ENCODE data around the gene MEGF10. TPM values are rescaled to one million over a fixed set of nuclear protein-coding genes. Genes with fewer than 3 reads are reported as not detected.

MEGF10 gene
- total RNA-seq, 1 donor from 2014 or later, result 0.47 TPM

DNA sequence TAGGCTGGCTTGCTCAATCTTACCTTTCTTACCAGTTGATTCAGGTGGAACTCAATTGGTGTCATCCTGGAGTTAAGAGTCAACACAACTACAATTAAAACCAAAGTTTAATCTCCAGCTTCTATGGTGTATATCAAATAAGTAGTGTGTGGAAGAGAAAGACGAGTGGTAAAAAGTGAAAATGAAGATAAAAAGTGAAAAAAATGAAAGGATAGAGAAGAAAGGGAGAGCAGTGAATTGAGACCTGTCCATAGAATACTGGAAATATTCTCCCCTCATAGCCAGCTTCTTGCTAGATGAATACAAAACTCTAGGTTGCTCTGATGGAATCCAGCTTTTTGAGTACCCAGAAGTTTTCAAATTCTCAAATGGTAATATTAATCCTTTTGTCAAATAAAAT is 76.4 kb downstream of the MEGF10 start:
- peaks cover 30% of the 10 kb centered on the region for H3K27me3 ChIP-seq (ENCODE audit: low read depth)
- no peak overlapping the region for H3K4me3 ChIP-seq
- intact Hi-C loops (cut with micrococcal nuclease), result no loop called here
- no peaks in the 10 kb centered on the region for H3K4me1 ChIP-seq
- no peaks in the 10 kb centered on the region for H3K36me3 ChIP-seq
- H3K27ac ChIP-seq (replicated peaks), result no peak overlapping the region
- no peak for TF ChIP-seq CTCF (IDR thresholded peaks at IDR 0.05; ENCODE audit: borderline replicate concordance)
- H3K9me3 ChIP-seq (replicated peaks), result no peaks in the 10 kb centered on the region
- no peak for DNase-seq

DNA sequence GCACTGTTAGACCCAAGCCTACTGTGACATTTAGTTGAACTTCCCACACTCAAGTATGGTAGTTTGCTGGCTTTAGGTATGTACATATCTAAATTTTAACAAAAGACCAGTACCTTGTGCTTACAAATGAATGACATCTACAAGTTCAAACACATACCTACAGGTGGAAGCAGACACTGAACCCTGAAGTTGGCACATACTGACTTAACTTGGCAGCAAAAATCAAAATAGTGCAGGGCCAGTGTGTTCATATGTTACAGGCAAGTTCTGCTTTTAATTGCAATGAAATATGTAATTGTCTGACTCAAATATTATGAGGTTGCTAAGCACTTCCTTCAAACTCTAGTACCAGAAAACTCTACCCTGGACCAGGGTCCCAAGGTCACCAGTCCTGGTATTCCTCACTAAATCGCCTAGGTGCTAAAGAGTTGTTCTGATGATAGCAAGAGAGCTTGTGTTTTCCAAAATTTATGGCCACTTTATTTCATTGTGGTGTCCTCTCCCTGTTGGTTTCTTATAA is 77.4 kb downstream of the MEGF10 start:
- Histone ChIP-seq H3K9me3 (replicated peaks) (no peaks in the 10 kb centered on the region), H3K4me3 (no peak overlapping the region), H3K27me3 (ENCODE audit: low read depth) (peaks cover 30% of the 10 kb centered on the region), H3K4me1 (no peaks in the 10 kb centered on the region), H3K27ac (replicated peaks) (no peak overlapping the region), H3K36me3 (no peaks in the 10 kb centered on the region)
- intact Hi-C loops (cut with micrococcal nuclease), result no loop called here
- DNase-seq, result no peak
- no peak for TF ChIP-seq CTCF (IDR thresholded peaks at IDR 0.05; ENCODE audit: borderline replicate concordance)

DNA sequence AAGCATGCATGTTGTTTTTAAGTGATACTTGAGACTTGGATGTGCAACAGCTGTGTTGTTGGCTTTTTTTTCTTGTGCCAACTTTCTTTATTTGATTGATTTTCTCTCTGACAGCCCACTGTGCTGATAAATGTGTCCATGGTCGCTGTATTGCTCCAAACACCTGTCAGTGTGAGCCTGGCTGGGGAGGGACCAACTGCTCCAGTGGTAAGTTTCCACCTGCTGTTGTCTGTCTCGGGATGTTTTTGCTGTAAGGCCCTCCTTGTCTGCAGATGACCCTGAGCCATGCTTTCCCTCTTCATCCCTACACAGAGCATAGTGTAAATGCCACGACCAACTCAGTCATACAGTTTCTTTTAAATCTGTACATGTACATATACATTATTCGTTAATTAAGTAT is 79.2 kb downstream of the MEGF10 start:
- Histone ChIP-seq H3K27me3 (ENCODE audit: low read depth) (peaks cover 27% of the 10 kb centered on the region), H3K4me3 (no peak overlapping the region), H3K9me3 (replicated peaks) (no peaks in the 10 kb centered on the region), H3K27ac (replicated peaks) (no peak overlapping the region), H3K36me3 (no peaks in the 10 kb centered on the region), H3K4me1 (no peaks in the 10 kb centered on the region)
- intact Hi-C loops (cut with micrococcal nuclease), result no loop called here
- TF ChIP-seq CTCF (IDR thresholded peaks at IDR 0.05; ENCODE audit: borderline replicate concordance), result no peak
- DNase-seq, result no peak

DNA sequence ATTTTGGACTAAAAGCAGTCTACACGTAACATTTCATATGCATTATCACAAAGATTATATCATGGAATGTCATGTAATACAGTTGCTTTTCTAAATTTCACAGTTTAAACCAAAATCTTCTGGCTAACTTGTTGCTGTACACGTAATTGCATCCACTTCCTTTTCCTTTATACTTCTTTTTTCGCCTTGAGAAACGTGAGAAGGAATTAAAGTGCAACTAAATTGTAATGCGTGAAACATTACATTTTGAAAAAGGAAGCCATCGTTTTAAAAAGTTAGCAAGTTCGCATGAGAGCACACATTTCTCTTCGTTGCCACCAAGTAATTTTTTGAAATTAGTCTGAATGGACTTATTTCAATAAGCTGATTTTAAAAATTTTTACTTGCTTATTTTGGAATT is 80.0 kb downstream of the MEGF10 start:
- Histone ChIP-seq H3K36me3 (no peaks in the 10 kb centered on the region), H3K27ac (replicated peaks) (no peak overlapping the region), H3K27me3 (ENCODE audit: low read depth) (peaks cover 23% of the 10 kb centered on the region), H3K4me1 (no peaks in the 10 kb centered on the region), H3K9me3 (replicated peaks) (no peaks in the 10 kb centered on the region), H3K4me3 (no peak overlapping the region)
- no peak for TF ChIP-seq CTCF (IDR thresholded peaks at IDR 0.05; ENCODE audit: borderline replicate concordance)
- no peak for DNase-seq
- intact Hi-C loops (cut with micrococcal nuclease), result no loop called here

DNA sequence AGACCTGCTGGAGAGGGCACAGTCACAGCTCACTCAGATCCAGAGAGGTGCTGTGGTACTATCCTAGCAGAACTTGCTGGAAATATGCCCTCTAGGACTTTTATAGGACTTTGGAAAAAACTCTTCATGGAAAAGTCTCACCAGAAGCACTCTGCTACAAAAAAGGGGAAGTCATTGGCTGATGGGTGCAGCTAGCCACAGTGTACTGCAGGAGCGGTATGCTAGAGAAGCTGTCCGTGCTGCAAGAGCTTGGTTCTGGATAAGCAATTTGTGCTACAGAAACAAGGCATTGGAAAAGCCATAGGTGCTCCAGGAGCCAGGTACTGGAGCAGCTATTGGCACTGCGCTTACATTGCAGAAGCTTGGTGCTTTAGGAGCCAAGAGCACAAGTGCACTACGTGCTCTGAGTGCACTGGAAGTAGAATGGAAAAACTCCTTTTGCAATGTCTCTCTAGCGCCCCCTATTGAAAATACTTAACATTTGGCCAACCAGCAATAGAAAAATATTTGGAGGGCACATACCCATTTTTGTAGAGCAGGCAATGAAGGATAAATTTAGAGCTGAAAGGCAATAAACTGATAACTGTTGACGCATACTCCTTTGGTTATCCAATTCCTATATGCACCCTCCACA is 83.4 kb downstream of the MEGF10 start:
- H3K4me1 ChIP-seq, result no peaks in the 10 kb centered on the region
- intact Hi-C loops (cut with micrococcal nuclease), result no loop called here
- no peak overlapping the region for H3K27ac ChIP-seq (replicated peaks)
- peaks cover 9% of the 10 kb centered on the region for H3K27me3 ChIP-seq (ENCODE audit: low read depth)
- TF ChIP-seq CTCF (IDR thresholded peaks at IDR 0.05; ENCODE audit: borderline replicate concordance), result no peak
- no peak for DNase-seq
- no peaks in the 10 kb centered on the region for H3K36me3 ChIP-seq
- H3K9me3 ChIP-seq (replicated peaks), result no peaks in the 10 kb centered on the region
- no peak overlapping the region for H3K4me3 ChIP-seq

All from left ventricle myocardium inferior (tissue), 1 donor.